Measurements from ENCODE around the gene GOLM1. TPM values are rescaled to one million over a fixed set of nuclear protein-coding genes. Genes with fewer than 3 reads are reported as not detected.

The GOLM1 gene
- total RNA-seq, 5 donors from 2014 or later (not counting 1 experiment from before 2014, with no cell fraction given) = 0.75 to 2.4 (median 1.5) TPM

- no peaks in the 10 kb centered on the region for H3K36me3 ChIP-seq (ENCODE audit: control insufficient read depth in 2 of 2, extremely low read depth in 1 of 2, insufficient read depth in 1 of 2, low read length in 1 of 2)
- H3K27me3 ChIP-seq (replicated peaks in 1 of 2; ENCODE audit: control insufficient read depth in 2 of 2, extremely low read depth in 1 of 2, insufficient read depth in 2 of 2, low read length in 1 of 2) = peaks cover 0 to under 1% of the 10 kb centered on the region in 2 experiments
- Mint-ChIP-seq H3K4me3 (no peak overlapping the region), H3K4me1 (no peaks in the 10 kb centered on the region), H3K36me3 (no peaks in the 10 kb centered on the region), H3K27ac (no peak overlapping the region), H3K9me3 (no peaks in the 10 kb centered on the region), H3K27me3 (no peaks in the 10 kb centered on the region)
- no peaks in the 10 kb centered on the region for H3K9me3 ChIP-seq
- WGBS (ENCODE audit: insufficient coverage) = no CpG with 5 or more reads among the region's 13 CpGs
- POLR2A ChIA-PET = no interaction called here
- ATAC-seq (replicated peaks in 1 of 4) (no peak), DNase-seq (no peak)
- CTCF ChIA-PET = no interaction called here
- H3K4me3 ChIP-seq (ENCODE audit: control insufficient read depth in 1 of 2, extremely low read depth in 1 of 2, low read length in 1 of 2) = no peak overlapping the region
- H3K4me1 ChIP-seq (ENCODE audit: control insufficient read depth in 1 of 2, extremely low read depth in 1 of 2, insufficient read depth in 2 of 2, low read length in 2 of 2) = no peaks in the 10 kb centered on the region
- H3K27ac ChIP-seq (ENCODE audit: low read length) = no peak overlapping the region
Measured at GRCh38 chr9:86047361-86047760, 52.0 kb downstream of the GOLM1 start.

GRCh38 chr9:86046930-86047341 lies 52.4 kb downstream of the GOLM1 start:
- POLR2A ChIA-PET = no interaction called here
- DNase-seq = no peak

GRCh38 chr9:86046071-86046636 lies 53.2 kb downstream of the GOLM1 start:
- no peak for ATAC-seq (replicated peaks in 1 of 4)
- Histone ChIP-seq H3K27me3 (replicated peaks in 1 of 2; ENCODE audit: control insufficient read depth in 2 of 2, extremely low read depth in 1 of 2, insufficient read depth in 2 of 2, low read length in 1 of 2) (no peaks in the 10 kb centered on the region), H3K9me3 (no peaks in the 10 kb centered on the region), H3K27ac (ENCODE audit: low read length) (no peak overlapping the region), H3K36me3 (ENCODE audit: control insufficient read depth in 2 of 2, extremely low read depth in 1 of 2, insufficient read depth in 1 of 2, low read length in 1 of 2) (no peaks in the 10 kb centered on the region), H3K4me1 (ENCODE audit: control insufficient read depth in 1 of 2, extremely low read depth in 1 of 2, insufficient read depth in 2 of 2, low read length in 2 of 2) (no peaks in the 10 kb centered on the region), H3K4me3 (ENCODE audit: control insufficient read depth in 1 of 2, extremely low read depth in 1 of 2, low read length in 1 of 2) (no peak overlapping the region)
- Mint-ChIP-seq H3K4me3 (no peak overlapping the region), H3K9me3 (no peaks in the 10 kb centered on the region), H3K27me3 (no peaks in the 10 kb centered on the region), H3K27ac (no peak overlapping the region), H3K36me3 (no peaks in the 10 kb centered on the region), H3K4me1 (no peaks in the 10 kb centered on the region)
- no peak for DNase-seq
- ChIA-PET POLR2A (interaction anchor here in 1 of 2 donors (0.7 kb wide), 1 partner anchor 1803 kb away, joined by 3 read pairs; no protein-coding TSS in a partner anchor), CTCF (no interaction called here)
- 87% methylated on average over 9 of the region's 14 CpGs for WGBS (ENCODE audit: insufficient coverage)

More at GRCh38 chr9:86046930-86047341, 52.4 kb downstream of the GOLM1 start:
- Histone ChIP-seq H3K9me3 (no peaks in the 10 kb centered on the region), H3K27me3 (replicated peaks in 1 of 2; ENCODE audit: control insufficient read depth in 2 of 2, extremely low read depth in 1 of 2, insufficient read depth in 2 of 2, low read length in 1 of 2) (no peaks in the 10 kb centered on the region), H3K36me3 (ENCODE audit: control insufficient read depth in 2 of 2, extremely low read depth in 1 of 2, insufficient read depth in 1 of 2, low read length in 1 of 2) (no peaks in the 10 kb centered on the region), H3K4me3 (ENCODE audit: control insufficient read depth in 1 of 2, extremely low read depth in 1 of 2, low read length in 1 of 2) (no peak overlapping the region), H3K27ac (ENCODE audit: low read length) (no peak overlapping the region), H3K4me1 (ENCODE audit: control insufficient read depth in 1 of 2, extremely low read depth in 1 of 2, insufficient read depth in 2 of 2, low read length in 2 of 2) (no peaks in the 10 kb centered on the region)
- no peak for ATAC-seq (replicated peaks in 1 of 4)
- Mint-ChIP-seq H3K27me3 (no peaks in the 10 kb centered on the region), H3K4me1 (no peaks in the 10 kb centered on the region), H3K4me3 (no peak overlapping the region), H3K36me3 (no peaks in the 10 kb centered on the region), H3K9me3 (no peaks in the 10 kb centered on the region), H3K27ac (no peak overlapping the region)
- 68% methylated on average over 5 of the region's 8 CpGs for WGBS (ENCODE audit: insufficient coverage)
- CTCF ChIA-PET = no interaction called here

GRCh38 chr9:86045654-86046053 lies 53.7 kb downstream of the GOLM1 start:
- no CpG with 5 or more reads among the region's 6 CpGs for WGBS (ENCODE audit: insufficient coverage)
- Histone ChIP-seq H3K4me3 (ENCODE audit: control insufficient read depth in 1 of 2, extremely low read depth in 1 of 2, low read length in 1 of 2) (no peak overlapping the region), H3K36me3 (ENCODE audit: control insufficient read depth in 2 of 2, extremely low read depth in 1 of 2, insufficient read depth in 1 of 2, low read length in 1 of 2) (no peaks in the 10 kb centered on the region), H3K27me3 (replicated peaks in 1 of 2; ENCODE audit: control insufficient read depth in 2 of 2, extremely low read depth in 1 of 2, insufficient read depth in 2 of 2, low read length in 1 of 2) (no peaks in the 10 kb centered on the region), H3K9me3 (no peaks in the 10 kb centered on the region), H3K27ac (ENCODE audit: low read length) (no peak overlapping the region), H3K4me1 (ENCODE audit: control insufficient read depth in 1 of 2, extremely low read depth in 1 of 2, insufficient read depth in 2 of 2, low read length in 2 of 2) (no peaks in the 10 kb centered on the region)
- H3K9me3 Mint-ChIP-seq = no peaks in the 10 kb centered on the region
- H3K36me3 Mint-ChIP-seq = no peaks in the 10 kb centered on the region
- ATAC-seq (replicated peaks in 1 of 4) (no peak), DNase-seq (no peak)
- H3K4me1 Mint-ChIP-seq = no peaks in the 10 kb centered on the region
- CTCF ChIA-PET = no interaction called here
- H3K27ac Mint-ChIP-seq = no peak overlapping the region
- peaks cover 0 to 2% of the 10 kb centered on the region in 2 donors for H3K27me3 Mint-ChIP-seq
- H3K4me3 Mint-ChIP-seq = no peak overlapping the region
- POLR2A ChIA-PET = interaction anchor here in 1 of 2 donors (0.5 to 0.7 kb wide), 2 partner anchors 17 to 1802 kb away, joined by 3 to 6 read pairs; no protein-coding TSS in a partner anchor

GRCh38 chr9:86043999-86044398 lies 55.4 kb downstream of the GOLM1 start:
- no peak for DNase-seq
- CTCF ChIA-PET = no interaction called here

GRCh38 chr9:86043586-86043985 lies 55.8 kb downstream of the GOLM1 start:
- Histone ChIP-seq H3K9me3 (no peaks in the 10 kb centered on the region), H3K36me3 (ENCODE audit: control insufficient read depth in 2 of 2, extremely low read depth in 1 of 2, insufficient read depth in 1 of 2, low read length in 1 of 2) (no peaks in the 10 kb centered on the region), H3K4me3 (ENCODE audit: control insufficient read depth in 1 of 2, extremely low read depth in 1 of 2, low read length in 1 of 2) (no peak overlapping the region), H3K27ac (ENCODE audit: low read length) (no peak overlapping the region), H3K27me3 (replicated peaks in 1 of 2; ENCODE audit: control insufficient read depth in 2 of 2, extremely low read depth in 1 of 2, insufficient read depth in 2 of 2, low read length in 1 of 2) (no peaks in the 10 kb centered on the region), H3K4me1 (ENCODE audit: control insufficient read depth in 1 of 2, extremely low read depth in 1 of 2, insufficient read depth in 2 of 2, low read length in 2 of 2) (no peaks in the 10 kb centered on the region)
- Mint-ChIP-seq H3K27ac (no peak overlapping the region), H3K9me3 (no peaks in the 10 kb centered on the region), H3K27me3 (peaks cover 0 to 2% of the 10 kb centered on the region in 2 donors), H3K4me1 (no peaks in the 10 kb centered on the region), H3K4me3 (no peak overlapping the region), H3K36me3 (no peaks in the 10 kb centered on the region)
- CTCF ChIA-PET = no interaction called here
- ATAC-seq (replicated peaks in 1 of 4) (no peak), DNase-seq (no peak)
- 91% methylated on average over 4 of the region's 5 CpGs for WGBS (ENCODE audit: insufficient coverage)
- POLR2A ChIA-PET = no interaction called here

More at GRCh38 chr9:86043999-86044398, 55.4 kb downstream of the GOLM1 start:
- Histone ChIP-seq H3K9me3 (no peaks in the 10 kb centered on the region), H3K27me3 (replicated peaks in 1 of 2; ENCODE audit: control insufficient read depth in 2 of 2, extremely low read depth in 1 of 2, insufficient read depth in 2 of 2, low read length in 1 of 2) (no peaks in the 10 kb centered on the region), H3K36me3 (ENCODE audit: control insufficient read depth in 2 of 2, extremely low read depth in 1 of 2, insufficient read depth in 1 of 2, low read length in 1 of 2) (no peaks in the 10 kb centered on the region), H3K27ac (ENCODE audit: low read length) (no peak overlapping the region), H3K4me1 (ENCODE audit: control insufficient read depth in 1 of 2, extremely low read depth in 1 of 2, insufficient read depth in 2 of 2, low read length in 2 of 2) (no peaks in the 10 kb centered on the region), H3K4me3 (ENCODE audit: control insufficient read depth in 1 of 2, extremely low read depth in 1 of 2, low read length in 1 of 2) (no peak overlapping the region)
- Mint-ChIP-seq H3K4me1 (no peaks in the 10 kb centered on the region), H3K27me3 (peaks cover 0 to 2% of the 10 kb centered on the region in 2 donors), H3K36me3 (no peaks in the 10 kb centered on the region), H3K9me3 (no peaks in the 10 kb centered on the region), H3K27ac (no peak overlapping the region), H3K4me3 (no peak overlapping the region)
- WGBS (ENCODE audit: insufficient coverage) = 38% methylated on average over 1 of the region's 4 CpGs
- ATAC-seq (replicated peaks in 1 of 4) = no peak
- POLR2A ChIA-PET = no interaction called here

All from T-cell (primary cell).